Chondrocyte (in vitro differentiated cells): ENCODE measurements around the gene ANK2. TPM values are rescaled to one million over a fixed set of nuclear protein-coding genes. Genes with fewer than 3 reads are reported as not detected.

Experiments
- DNase-seq: peaks from one replicate; pipeline ENCODE4 v3.0.0; 2021; ENCODE audit warnings: mixed read lengths, low spot score
- H3K27ac Mint-ChIP-seq: one replicate; pipeline ENCODE4 v1.8.0; 2021; ENCODE audit warnings: mild to moderate bottlenecking, moderate library complexity, mixed read lengths; ENCODE audit not compliant: unreplicated experiment
- H3K27me3 Mint-ChIP-seq: 2 replicates; pipeline ENCODE4 v1.8.0; 2021; ENCODE audit warnings: low read depth, mixed read lengths
- H3K36me3 Mint-ChIP-seq: 2 replicates; pipeline ENCODE4 v1.8.0; 2021; ENCODE audit warnings: low read depth, mixed read lengths
- H3K4me1 Mint-ChIP-seq: 2 replicates; pipeline ENCODE4 v1.8.0; 2021; ENCODE audit warnings: low read depth, mild to moderate bottlenecking, mixed read lengths
- H3K4me3 Mint-ChIP-seq: one replicate; pipeline ENCODE4 v1.8.0; 2021; ENCODE audit warnings: mild to moderate bottlenecking, moderate library complexity, mixed read lengths; ENCODE audit not compliant: unreplicated experiment
- H3K9me3 Mint-ChIP-seq: 2 replicates; pipeline ENCODE4 v1.8.0; 2021; ENCODE audit warnings: low read depth, mixed read lengths
- CTCF ChIP-seq: fragments of 200-600 bp; sonication (generic); IDR thresholded peaks from 2 replicates; pipeline ENCODE4 v1.5.0; 2021; ENCODE audit warnings: antibody characterized with exemption, mild to moderate bottlenecking, moderate library complexity
- total RNA-seq: library from RNA; stranded (reverse); gene quantifications from 3 replicates; pipeline ENCODE4 v1.2.1, GENCODE V29; 2021

ANK2 gene
- total RNA-seq, 1 donor from 2014 or later: 71.2 TPM

DNA sequence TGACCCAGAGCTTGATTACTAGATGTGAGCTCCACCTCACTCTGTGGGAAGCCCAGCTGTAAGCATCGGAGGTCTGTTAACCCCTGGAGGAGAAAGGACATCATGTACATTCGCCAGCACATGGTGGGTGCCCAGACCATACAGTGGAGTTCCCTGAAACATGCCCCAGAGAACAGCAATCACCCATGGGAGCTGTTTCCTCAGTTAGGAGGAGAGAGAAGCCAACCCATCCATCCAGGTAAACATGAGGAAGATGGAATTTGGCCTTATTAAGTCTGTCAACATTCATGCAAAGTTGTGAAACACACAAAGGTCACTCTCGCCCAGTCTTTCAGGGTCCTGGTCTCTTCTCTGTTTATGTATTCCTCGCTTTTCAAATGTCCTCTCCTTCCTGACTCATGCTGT is 354.7 kb downstream of the ANK2 start:
- no peaks in the 10 kb centered on the region for H3K27me3 Mint-ChIP-seq
- no peak for DNase-seq
- H3K4me1 Mint-ChIP-seq: peaks cover 8% of the 10 kb centered on the region
- TF ChIP-seq CTCF: no peak
- H3K27ac Mint-ChIP-seq: no peak overlapping the region
- no peaks in the 10 kb centered on the region for H3K9me3 Mint-ChIP-seq
- H3K36me3 Mint-ChIP-seq: no peaks in the 10 kb centered on the region
- H3K4me3 Mint-ChIP-seq: no peak overlapping the region

DNA sequence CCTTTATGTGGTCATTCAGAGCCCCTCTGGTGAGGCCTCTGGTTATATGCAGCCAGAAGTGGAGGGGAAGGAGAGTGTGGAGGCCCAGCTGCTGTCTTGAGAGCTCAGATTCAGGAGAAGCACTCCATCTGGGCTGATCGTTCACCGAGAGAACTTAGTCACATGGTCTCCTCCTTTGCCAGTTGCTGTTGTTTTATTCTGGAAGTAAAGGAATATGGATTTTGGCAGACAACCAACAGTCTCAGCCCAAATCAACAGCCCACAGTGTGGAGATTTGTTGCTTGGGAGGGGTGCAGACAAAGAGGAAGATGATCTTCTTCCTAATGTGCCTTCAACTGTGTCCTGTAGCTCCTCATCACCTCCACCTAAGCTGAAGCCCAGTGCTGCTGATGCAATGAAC is 355.4 kb downstream of the ANK2 start:
- Mint-ChIP-seq H3K27me3 (no peaks in the 10 kb centered on the region), H3K27ac (peak overlapping the region; percentile 45), H3K9me3 (no peaks in the 10 kb centered on the region), H3K4me1 (peaks cover 8% of the 10 kb centered on the region), H3K4me3 (no peak overlapping the region), H3K36me3 (no peaks in the 10 kb centered on the region)
- no peak for TF ChIP-seq CTCF
- no peak for DNase-seq

DNA sequence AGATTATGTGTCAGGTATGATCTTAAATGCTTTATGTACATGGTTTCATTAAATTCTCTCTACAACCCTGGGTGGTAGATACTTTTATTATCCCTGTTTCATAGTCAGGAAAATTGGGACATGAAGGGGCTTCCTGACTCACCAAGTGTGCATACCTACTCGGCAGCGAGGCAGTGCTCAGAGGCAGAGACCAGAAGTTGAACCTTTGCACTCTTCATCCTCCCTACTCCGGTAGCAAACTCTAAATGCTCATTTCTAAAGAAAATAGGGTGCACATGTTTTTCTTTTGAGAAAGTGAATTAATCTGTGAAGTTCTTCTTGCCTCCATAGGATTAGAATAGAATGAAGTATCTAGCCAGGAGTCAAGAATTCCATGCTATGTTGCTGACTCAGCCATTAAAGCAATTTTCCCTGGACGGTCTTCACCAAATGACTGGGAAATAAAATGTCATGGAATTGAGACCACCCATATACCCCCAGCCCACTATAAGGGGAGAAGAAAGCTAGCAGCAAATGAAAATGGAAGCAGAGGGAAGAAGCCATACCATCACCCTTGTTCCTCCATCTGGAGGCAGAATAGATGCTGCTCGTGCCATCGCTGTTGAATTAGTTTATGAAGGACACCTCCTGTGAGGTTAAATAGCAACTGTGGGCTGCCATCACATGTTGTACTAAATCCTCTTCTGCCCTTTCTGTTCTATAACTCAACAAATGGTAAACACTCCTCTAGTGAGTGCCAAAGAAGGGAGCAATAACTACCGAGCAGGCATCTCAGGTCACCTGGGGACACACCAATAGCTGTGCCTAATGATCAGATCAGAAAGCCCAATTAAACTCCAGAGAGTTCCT is 356.6 kb downstream of the ANK2 start:
- no peaks in the 10 kb centered on the region for H3K27me3 Mint-ChIP-seq
- H3K27ac Mint-ChIP-seq: no peak overlapping the region
- no peaks in the 10 kb centered on the region for H3K9me3 Mint-ChIP-seq
- H3K4me3 Mint-ChIP-seq: no peak overlapping the region
- H3K4me1 Mint-ChIP-seq: peaks cover 8% of the 10 kb centered on the region
- no peak for TF ChIP-seq CTCF
- DNase-seq: no peak
- H3K36me3 Mint-ChIP-seq: no peaks in the 10 kb centered on the region

- no peaks in the 10 kb centered on the region for H3K9me3 Mint-ChIP-seq
- no peaks in the 10 kb centered on the region for H3K27me3 Mint-ChIP-seq
- peaks cover 13% of the 10 kb centered on the region for H3K4me1 Mint-ChIP-seq
- H3K4me3 Mint-ChIP-seq: no peak overlapping the region
- DNase-seq: no peak
- H3K36me3 Mint-ChIP-seq: no peaks in the 10 kb centered on the region
- no peak overlapping the region for H3K27ac Mint-ChIP-seq
- no peak for TF ChIP-seq CTCF
These were observed 357.2 kb downstream of the ANK2 start for GRCh38 chr4:113406723-113407016.

DNA sequence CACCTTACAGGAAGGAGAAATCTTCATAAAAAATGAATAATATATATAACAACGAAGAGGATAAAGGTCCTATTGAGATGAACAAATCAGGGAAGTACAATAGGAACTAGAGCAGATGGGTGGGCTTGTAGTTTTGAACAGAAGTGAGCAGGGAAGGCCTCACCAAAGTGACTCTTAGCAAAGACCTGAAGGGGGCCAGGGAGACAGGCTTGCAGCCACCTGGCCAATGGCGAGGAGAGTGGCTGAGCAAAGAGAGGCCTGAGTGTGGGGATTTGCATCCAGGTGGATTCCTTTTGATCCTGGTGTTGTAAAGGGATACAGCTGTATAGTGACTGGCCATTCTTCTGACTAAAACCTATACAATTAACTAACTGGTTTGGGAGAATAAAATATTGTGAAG is 358.0 kb downstream of the ANK2 start:
- Mint-ChIP-seq H3K4me1 (peaks cover 16% of the 10 kb centered on the region), H3K9me3 (no peaks in the 10 kb centered on the region), H3K27me3 (no peaks in the 10 kb centered on the region), H3K4me3 (no peak overlapping the region), H3K36me3 (no peaks in the 10 kb centered on the region), H3K27ac (no peak overlapping the region)
- DNase-seq: no peak
- no peak for TF ChIP-seq CTCF
